Esophagus squamous epithelium (tissue), 5 donors: ENCODE data around the gene RPH3AL. TPM values are rescaled to one million over a fixed set of nuclear protein-coding genes. Genes with fewer than 3 reads are reported as not detected.

Experiments used
- DNase-seq: peaks from one replicate; lab custom pipeline; 2025; lab: John Stamatoyannopoulos, UW
- H3K27ac ChIP-seq, 4 donors: fragments of 200-600 bp; sonication (generic); one replicate each; pipeline ENCODE4 v1.5.1; 2016 to 2019; ENCODE audit warnings: mild to moderate bottlenecking in 1 of 4
- H3K27me3 ChIP-seq, 4 donors: fragments of 200-600 bp; sonication (generic); 1 replicate in 3 of 4; 2 replicates in 1 of 4; pipeline versions ENCODE4 v1.5.1 to v1.6.0; 2017 to 2021; ENCODE audit warnings: antibody characterized with exemption in 1 of 4
- H3K36me3 ChIP-seq, 3 donors: fragments of 200-600 bp; sonication (generic); one replicate each; pipeline ENCODE4 v1.5.1; 2016 to 2019
- H3K4me1 ChIP-seq, 3 donors: fragments of 200-600 bp; sonication (generic); one replicate each; pipeline ENCODE4 v1.5.1; 2017 to 2019
- H3K4me3 ChIP-seq, 4 donors: fragments of 200-600 bp; sonication (generic); 1 replicate in 3 of 4; 2 replicates in 1 of 4; pipeline ENCODE4 v1.5.1; 2016 to 2019; ENCODE audit warnings: mild to moderate bottlenecking in 2 of 4, moderate library complexity in 1 of 4
- H3K9me3 ChIP-seq, 3 donors: fragments of 200-600 bp; sonication (generic); one replicate each; pipeline ENCODE4 v1.5.1; 2016 to 2019
- POLR2A ChIP-seq, 4 donors: fragments of 450-650 bp; IDR thresholded peaks; one replicate each; pipeline ENCODE4 v1.6.1; 2017; ENCODE audit warnings: antibody characterized with exemption in 4 of 4, mild to moderate bottlenecking in 4 of 4, moderate library complexity in 3 of 4
- WGBS, 2 donors: methylation state at CpG; one replicate each; pipeline ENCODE4 v1.1.5; 2018; 5-methylcytosine and 5-hydroxymethylcytosine counted together
- intact Hi-C: fragments of 100-400 bp; cut with DNase I; formaldehyde crosslinking; loops from one replicate; pipeline ENCODE4 v1.15.0; 2022
- total RNA-seq, 4 donors: library from RNA; depleted of rRNA; stranded (reverse); fragments of >200 nt; gene quantifications; one replicate each; pipeline ENCODE4 v1.1.0, GENCODE V29; 2016
- TF ChIP-seq, protein P1 (sequence below), 6 experiments: fragments of 450-650 bp in 4 of 6; fragments of 200-600 bp in 2 of 6; sonication (generic) in 2 of 6; IDR thresholded peaks; one replicate each; pipeline ENCODE4 v1.5.1; 2016 to 2019; ENCODE audit warnings: antibody characterized with exemption in 6 of 6, mild to moderate bottlenecking in 4 of 6, moderate library complexity in 4 of 6
- donor health status: DM: yes; HTN: yes; CAD: no.

The RPH3AL gene
- total RNA-seq, 4 donors from 2014 or later = 5.2 to 18.3 (median 7.5) TPM

DNA sequence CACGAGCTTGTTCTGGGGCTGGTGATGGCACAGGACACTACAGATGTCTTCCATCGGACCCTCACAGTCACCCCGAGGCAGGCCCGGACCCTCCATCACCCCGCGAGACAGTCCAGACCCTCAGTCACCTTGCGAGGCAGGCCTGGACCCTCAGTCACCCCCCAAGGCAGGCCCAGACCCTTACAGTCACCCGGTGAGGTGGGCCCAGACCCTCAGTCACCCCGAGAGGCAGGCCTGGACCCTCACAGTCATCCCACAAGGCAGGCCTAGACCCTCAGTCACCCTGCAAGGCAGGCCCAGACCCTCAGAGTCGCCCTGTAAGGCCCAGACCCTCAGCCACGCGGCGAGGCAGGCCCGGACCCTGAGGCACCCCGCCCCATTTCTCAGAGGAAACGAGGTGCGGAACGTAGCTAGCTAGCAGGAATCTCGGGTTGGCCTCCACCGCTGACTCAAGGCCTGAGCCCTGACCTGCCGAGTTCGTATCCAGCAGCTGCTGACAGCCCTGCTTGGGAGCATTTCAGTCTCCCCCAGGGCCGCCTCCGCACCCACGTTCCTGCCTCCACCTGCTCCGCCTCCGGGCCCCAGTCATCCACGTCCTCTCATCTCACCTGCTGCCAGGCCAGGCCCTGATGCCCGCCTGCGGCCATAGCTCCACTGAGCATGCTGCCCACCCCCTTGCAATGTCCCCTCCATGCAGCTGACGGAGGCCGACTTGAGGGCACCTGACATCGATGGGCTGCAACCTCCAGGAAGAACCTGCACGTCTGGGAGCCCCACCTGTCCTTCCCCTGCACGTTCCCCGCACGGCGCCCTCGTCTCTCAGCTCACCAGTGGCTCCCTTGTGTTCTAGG lies 28.7 kb downstream of the RPH3AL start:
- Histone ChIP-seq H3K27me3 (no peaks in the 10 kb centered on the region), H3K4me3 (no peak overlapping the region), H3K9me3 (no peaks in the 10 kb centered on the region), H3K36me3 (peaks cover 0 to 52% (median 0%) of the 10 kb centered on the region in 3 donors), H3K27ac (no peak overlapping the region), H3K4me1 (no peaks in the 10 kb centered on the region)
- intact Hi-C loops = no loop called here
- DNase-seq = no peak
- TF ChIP-seq, protein P1, sequence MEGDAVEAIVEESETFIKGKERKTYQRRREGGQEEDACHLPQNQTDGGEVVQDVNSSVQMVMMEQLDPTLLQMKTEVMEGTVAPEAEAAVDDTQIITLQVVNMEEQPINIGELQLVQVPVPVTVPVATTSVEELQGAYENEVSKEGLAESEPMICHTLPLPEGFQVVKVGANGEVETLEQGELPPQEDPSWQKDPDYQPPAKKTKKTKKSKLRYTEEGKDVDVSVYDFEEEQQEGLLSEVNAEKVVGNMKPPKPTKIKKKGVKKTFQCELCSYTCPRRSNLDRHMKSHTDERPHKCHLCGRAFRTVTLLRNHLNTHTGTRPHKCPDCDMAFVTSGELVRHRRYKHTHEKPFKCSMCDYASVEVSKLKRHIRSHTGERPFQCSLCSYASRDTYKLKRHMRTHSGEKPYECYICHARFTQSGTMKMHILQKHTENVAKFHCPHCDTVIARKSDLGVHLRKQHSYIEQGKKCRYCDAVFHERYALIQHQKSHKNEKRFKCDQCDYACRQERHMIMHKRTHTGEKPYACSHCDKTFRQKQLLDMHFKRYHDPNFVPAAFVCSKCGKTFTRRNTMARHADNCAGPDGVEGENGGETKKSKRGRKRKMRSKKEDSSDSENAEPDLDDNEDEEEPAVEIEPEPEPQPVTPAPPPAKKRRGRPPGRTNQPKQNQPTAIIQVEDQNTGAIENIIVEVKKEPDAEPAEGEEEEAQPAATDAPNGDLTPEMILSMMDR (IDR thresholded peaks at IDR 0.05) = no peak
- TF ChIP-seq POLR2A (IDR thresholded peaks at IDR 0.05) = no peak
- WGBS, 2 donors = 87 to 90% methylated on average over 21 to 22 of the region's 39 CpGs

DNA sequence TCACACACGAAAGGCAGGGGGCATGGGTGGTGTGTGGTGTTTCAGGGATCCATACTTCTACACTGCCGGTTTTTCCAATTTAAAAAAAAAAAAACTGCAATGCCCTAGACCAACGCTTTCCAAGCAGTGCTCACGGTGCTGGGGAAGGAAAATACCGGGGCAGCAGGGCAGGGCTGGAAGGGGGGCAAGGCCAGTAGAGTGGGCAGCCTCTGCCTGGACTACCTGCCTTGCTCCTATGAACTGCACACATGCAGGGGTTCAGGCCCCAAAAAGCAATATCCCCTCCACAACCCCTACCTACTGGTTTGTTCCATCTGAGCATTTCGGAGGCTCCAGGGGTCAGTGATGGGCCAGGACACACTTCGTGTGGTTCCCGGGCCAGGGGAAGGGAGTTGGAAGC lies 29.4 kb downstream of the RPH3AL start:
- Histone ChIP-seq H3K36me3 (peaks cover 0 to 60% (median 0%) of the 10 kb centered on the region in 3 donors), H3K9me3 (no peaks in the 10 kb centered on the region), H3K4me1 (no peaks in the 10 kb centered on the region), H3K27ac (no peak overlapping the region), H3K4me3 (no peak overlapping the region), H3K27me3 (no peaks in the 10 kb centered on the region)
- TF ChIP-seq, protein P1 (IDR thresholded peaks at IDR 0.05) = no peak
- TF ChIP-seq POLR2A (IDR thresholded peaks at IDR 0.05) = no peak
- intact Hi-C loops = no loop called here
- 77 to 84% methylated on average over 6 of the region's 8 CpGs for WGBS, 2 donors
- DNase-seq = no peak

- 77% methylated on average over 23 to 25 of the region's 27 CpGs for WGBS, 2 donors
Observed at GRCh38 chr17:322006-322780, 30.4 kb downstream of the RPH3AL start.

DNA sequence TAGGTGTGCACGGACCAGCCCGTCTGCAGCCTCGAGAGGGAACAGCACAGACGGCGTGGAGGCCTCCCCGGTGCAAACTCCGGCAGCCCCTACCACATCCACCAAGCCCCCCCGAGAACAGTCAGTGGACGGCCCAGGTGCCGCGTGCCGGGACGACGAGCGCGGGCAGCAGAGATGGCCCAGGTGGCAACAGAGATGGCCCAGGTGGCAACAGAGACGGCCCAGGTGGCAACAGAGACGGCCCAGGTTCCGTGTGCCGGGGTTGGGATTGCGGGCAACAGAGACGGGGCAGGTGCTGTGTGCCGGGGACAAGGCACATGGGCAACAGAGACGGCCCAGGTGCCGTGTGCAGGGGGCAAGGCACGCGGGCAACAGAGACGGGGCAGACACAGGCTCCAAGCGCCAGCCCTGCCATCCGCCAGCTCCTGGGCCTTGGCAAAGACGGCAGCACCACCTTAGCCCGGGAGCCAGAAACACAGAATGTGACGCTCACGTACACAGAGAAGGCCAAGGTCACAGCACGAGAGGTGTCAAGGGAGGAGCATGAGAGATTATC lies 31.1 kb downstream of the RPH3AL start:
- DNase-seq = no peak
- intact Hi-C loops = no loop called here
- Histone ChIP-seq H3K4me3 (no peak overlapping the region), H3K27me3 (no peaks in the 10 kb centered on the region), H3K27ac (no peak overlapping the region), H3K4me1 (no peaks in the 10 kb centered on the region), H3K36me3 (peaks cover 0 to 55% (median 0%) of the 10 kb centered on the region in 3 donors), H3K9me3 (no peaks in the 10 kb centered on the region)
- 84 to 86% methylated on average over 15 to 18 of the region's 35 CpGs for WGBS, 2 donors
- TF ChIP-seq POLR2A (IDR thresholded peaks at IDR 0.05) = no peak
- TF ChIP-seq, protein P1 (IDR thresholded peaks at IDR 0.05) = no peak

More at GRCh38 chr17:322006-322780, 30.4 kb downstream of the RPH3AL start:
- H3K27ac ChIP-seq = no peak overlapping the region
- intact Hi-C loops = no loop called here
- H3K9me3 ChIP-seq = no peaks in the 10 kb centered on the region
- H3K4me1 ChIP-seq = no peaks in the 10 kb centered on the region
- no peak for DNase-seq
- no peak overlapping the region for H3K4me3 ChIP-seq
- H3K36me3 ChIP-seq = peaks cover 0 to 62% (median 0%) of the 10 kb centered on the region in 3 donors
- TF ChIP-seq, protein P1 (IDR thresholded peaks at IDR 0.05) = no peak
- TF ChIP-seq POLR2A (IDR thresholded peaks at IDR 0.05) = no peak
- H3K27me3 ChIP-seq = no peaks in the 10 kb centered on the region
